ENCODE results near the gene IL20RB.
"Not testable (repeated sequence)": the region's sequence is repeated elsewhere in the genome, so short reads cannot be mapped to it uniquely, and the experiment has no call there.

IL20RB gene

GRCh38 chr3:136982033-136982432 lies 24.2 kb downstream of the IL20RB start:
- H3K27ac ChIP-seq, result no peak overlapping the region
- no peak for DNase-seq (ENCODE audit: low read depth, low spot score)

- H3K27ac ChIP-seq, result no peak overlapping the region
- no peak for DNase-seq (ENCODE audit: low read depth, low spot score)
Measured at GRCh38 chr3:136982520-136983138, 24.8 kb downstream of the IL20RB start.

GRCh38 chr3:136984837-136985236 lies 27.1 kb downstream of the IL20RB start:
- DNase-seq (ENCODE audit: low read depth, low spot score), result peak; percentile 60

GRCh38 chr3:136987398-136987980 lies 29.7 kb downstream of the IL20RB start:
- DNase-seq (ENCODE audit: low read depth, low spot score), result not testable (repeated sequence)

More at GRCh38 chr3:136984837-136985236, 27.1 kb downstream of the IL20RB start:
- H3K27ac ChIP-seq, result peak overlapping the region; percentile 87

GRCh38 chr3:136988651-136989050 lies 30.9 kb downstream of the IL20RB start:
- DNase-seq (ENCODE audit: low read depth, low spot score), result no peak
- peak overlapping the region; percentile 5 for H3K27ac ChIP-seq

More at GRCh38 chr3:136987398-136987980, 29.7 kb downstream of the IL20RB start:
- not testable (repeated sequence) for H3K27ac ChIP-seq

- DNase-seq (ENCODE audit: low read depth, low spot score), result no peak
- H3K27ac ChIP-seq, result peak overlapping the region; percentile 87
Measured at GRCh38 chr3:136989781-136990524, 32.2 kb downstream of the IL20RB start.

GRCh38 chr3:136990826-136991225 lies 33.0 kb downstream of the IL20RB start:
- no peak for DNase-seq (ENCODE audit: low read depth, low spot score)
- H3K27ac ChIP-seq, result peak overlapping the region; percentile 87

GRCh38 chr3:136992115-136992514 lies 34.3 kb downstream of the IL20RB start:
- H3K27ac ChIP-seq, result peak overlapping the region; percentile 87
- no peak for DNase-seq (ENCODE audit: low read depth, low spot score)

- H3K27ac ChIP-seq, result peak overlapping the region; percentile 87
Measured at GRCh38 chr3:136994772-136995516, 37.2 kb downstream of the IL20RB start.

GRCh38 chr3:136995652-136996051 lies 37.9 kb downstream of the IL20RB start:
- H3K27ac ChIP-seq, result peak overlapping the region; percentile 87
- DNase-seq (ENCODE audit: low read depth, low spot score), result no peak

More at GRCh38 chr3:136994772-136995516, 37.2 kb downstream of the IL20RB start:
- DNase-seq (ENCODE audit: low read depth, low spot score), result peak; percentile 94

- H3K27ac ChIP-seq, result no peak overlapping the region
- DNase-seq (ENCODE audit: low read depth, low spot score), result no peak
Measured at GRCh38 chr3:137000039-137000438, 42.3 kb downstream of the IL20RB start.

- not testable (repeated sequence) for DNase-seq (ENCODE audit: low read depth, low spot score); H3K27ac ChIP-seq
Measured at GRCh38 chr3:137007376-137007775, 49.6 kb downstream of the IL20RB start.

- no peak for DNase-seq (ENCODE audit: low read depth, low spot score)
- no peak overlapping the region for H3K27ac ChIP-seq
Measured at GRCh38 chr3:137008131-137008530, 50.3 kb downstream of the IL20RB start.

- no peak overlapping the region for H3K27ac ChIP-seq
- DNase-seq (ENCODE audit: low read depth, low spot score), result no peak
Measured at GRCh38 chr3:137008976-137009375, 51.2 kb downstream of the IL20RB start.

- H3K27ac ChIP-seq, result no peak overlapping the region
Measured at GRCh38 chr3:137010137-137010536, 52.4 kb downstream of the IL20RB start.

GRCh38 chr3:137011153-137011552 lies 53.4 kb downstream of the IL20RB start:
- DNase-seq (ENCODE audit: low read depth, low spot score), result no peak
- no peak overlapping the region for H3K27ac ChIP-seq

More at GRCh38 chr3:137010137-137010536, 52.4 kb downstream of the IL20RB start:
- DNase-seq (ENCODE audit: low read depth, low spot score), result no peak

GRCh38 chr3:137012097-137012501 lies 54.3 kb downstream of the IL20RB start:
- no peak for DNase-seq (ENCODE audit: low read depth, low spot score)
- peak overlapping the region; percentile 23 for H3K27ac ChIP-seq

- no peak for DNase-seq (ENCODE audit: low read depth, low spot score)
- H3K27ac ChIP-seq, result no peak overlapping the region
Measured at GRCh38 chr3:137013951-137014688, 56.3 kb downstream of the IL20RB start.

- H3K27ac ChIP-seq; DNase-seq (ENCODE audit: low read depth, low spot score): not testable (repeated sequence)
Measured at GRCh38 chr3:137017316-137017715, 59.5 kb downstream of the IL20RB start.

- no peak for DNase-seq (ENCODE audit: low read depth, low spot score)
- no peak overlapping the region for H3K27ac ChIP-seq
Measured at GRCh38 chr3:137020315-137020714, 62.5 kb downstream of the IL20RB start.
